K562 (cell line): ENCODE data around the gene CCDC184. TPM values are rescaled to one million over a fixed set of nuclear protein-coding genes. Genes with fewer than 3 reads are reported as not detected.

Source experiments
- ESRRB ChIP-seq: fragments of 250-450 bp; sonication (Bioruptor Pico); IDR thresholded peaks from 2 replicates; pipeline ENCODE4 v1.5.0; 2020; ENCODE audit warnings: mild to moderate bottlenecking, moderate library complexity, borderline replicate concordance
- JUN ChIP-seq, 2 experiments: sonication (generic) in 1 of 2; formaldehyde crosslinking in 1 of 2; IDR thresholded peaks; 2 replicates each; pipeline versions ENCODE4 v1.6.1 to v1.8.0; 2012 to 2022; ENCODE audit warnings: borderline replicate concordance in 2 of 2, mild to moderate bottlenecking in 2 of 2, improper control_type of control experiment in 1 of 2, low read depth in 1 of 2, low read length in 1 of 2, missing genetic modification reagents in 1 of 2
- NFRKB ChIP-seq: fragments of 450-650 bp; IDR thresholded peaks from 2 replicates; pipeline ENCODE4 v1.6.1; 2016; ENCODE audit warnings: low read depth
- NR4A1 ChIP-seq, 2 experiments: fragments of 250-450 bp in 1 of 2; fragments of 450-650 bp in 1 of 2; sonication (Bioruptor Pico) in 1 of 2; IDR thresholded peaks; 2 replicates each; pipeline versions ENCODE4 v1.4.0 to v1.6.1; 2016 to 2020; ENCODE audit warnings: mild to moderate bottlenecking in 2 of 2, missing compliant biosample characterization in 1 of 2, missing genetic modification characterization in 1 of 2, moderate library complexity in 1 of 2
- POLR2G ChIP-seq: fragments of 200-400 bp; formaldehyde crosslinking; IDR thresholded peaks from 2 replicates; pipeline ENCODE4 v1.6.1; 2017; ENCODE audit warnings: low read depth, mild to moderate bottlenecking, antibody characterized with exemption, low read length, moderate library complexity
- RBBP5 ChIP-seq: fragments of 200-600 bp; sonication (generic); IDR thresholded peaks from 2 replicates; pipeline ENCODE4 v1.6.1; 2012; ENCODE audit warnings: borderline replicate concordance, mild to moderate bottlenecking, low read length, control low read depth, inconsistent platforms; ENCODE audit not compliant: insufficient read depth, poor library complexity, severe bottlenecking
- TEAD4 ChIP-seq, 2 experiments: sonication (generic) in 1 of 2; formaldehyde crosslinking in 1 of 2; IDR thresholded peaks; 2 replicates each; pipeline versions ENCODE4 v1.6.1 to v1.8.0; 2012 to 2022; ENCODE audit warnings: borderline replicate concordance in 1 of 2, inconsistent platforms in 1 of 2, low read length in 1 of 2, mild to moderate bottlenecking in 1 of 2, missing genetic modification reagents in 1 of 2
- ZC3H4 ChIP-seq: sonication (generic); formaldehyde crosslinking; IDR thresholded peaks from 2 replicates; pipeline ENCODE4 v1.9.0; 2021; ENCODE audit warnings: missing genetic modification reagents, borderline replicate concordance
- ZNF134 ChIP-seq: fragments of 250-450 bp; sonication (Bioruptor Pico); conservative IDR thresholded peaks from 2 replicates; pipeline ENCODE4 v1.4.0; 2020
- ZNF184 ChIP-seq: sonication (generic); formaldehyde crosslinking; IDR thresholded peaks from 2 replicates; pipeline ENCODE4 v1.5.0; 2020; ENCODE audit warnings: missing genetic modification reagents
- ZNF263 ChIP-seq: sonication (generic); formaldehyde crosslinking; IDR thresholded peaks from 2 replicates; pipeline ENCODE4 v1.8.0; 2022; ENCODE audit warnings: mild to moderate bottlenecking, missing genetic modification reagents, borderline replicate concordance
- ZNF586 ChIP-seq: fragments of 450-650 bp; formaldehyde crosslinking; conservative IDR thresholded peaks from 2 replicates; pipeline ENCODE4 v1.4.0; 2020; ENCODE audit warnings: mild to moderate bottlenecking, moderate library complexity
- ZNF589 ChIP-seq: fragments of 200-800 bp; sonication (Bioruptor generic); IDR thresholded peaks from 2 replicates; pipeline ENCODE4 v1.6.1; 2016; ENCODE audit warnings: low read depth, missing genetic modification characterization, missing compliant biosample characterization
- polyA plus RNA-seq, 8 experiments: library from polyadenylated mRNA; depleted of rRNA in 4 of 8; stranded (reverse) in 5 of 8; unstranded in 3 of 8; fragments of >200 nt; fragmentation: Nextera tagmentation in 2 of 8; fragmentation: Illumina TruSeq in 1 of 8; extraction: Ambion mirVana in 2 of 8; extraction: Trizol in 1 of 8; gene quantifications; 2 replicates each; pipeline versions ENCODE4 v1.2.1 to v1.2.3, GENCODE V29; 2011 to 2014; ENCODE audit warnings: inconsistent platforms in 1 of 8, missing spikeins in 1 of 8
- total RNA-seq, 7 experiments: library from RNA; depleted of rRNA in 6 of 7; stranded (reverse); fragments of >200 nt in 6 of 7; fragmentation: Illumina TruSeq in 2 of 7; extraction: Trizol in 2 of 7; gene quantifications; 2 replicates each; pipeline versions ENCODE4 v1.2.1 to v1.2.3, GENCODE V29; 2011 to 2021; ENCODE audit warnings: low replicate concordance in 1 of 7
- TF ChIP-seq, protein P1 (sequence below): sonication (generic); formaldehyde crosslinking; IDR thresholded peaks from 2 replicates; pipeline ENCODE4 v1.8.1; 2023; ENCODE audit warnings: mild to moderate bottlenecking, missing genetic modification reagents
- TF ChIP-seq, protein P2 (sequence below), 2 experiments: fragments of 450-650 bp; IDR thresholded peaks; 2 replicates each; pipeline ENCODE4 v1.6.1; 2018; ENCODE audit warnings: mild to moderate bottlenecking in 2 of 2, low read depth in 1 of 2; ENCODE audit not compliant: partially characterized antibody in 2 of 2
- TF ChIP-seq, protein P3 (sequence below), 2 experiments: fragments of 450-650 bp; IDR thresholded peaks; 2 replicates each; pipeline ENCODE4 v1.6.1; 2016
- TF ChIP-seq, protein P4 (sequence below): fragments of 200-800 bp; sonication (Bioruptor generic); IDR thresholded peaks from 2 replicates; pipeline ENCODE4 v1.6.1; 2017; ENCODE audit warnings: missing genetic modification characterization, missing compliant biosample characterization

CCDC184 gene
- total and polyA plus RNA-seq, 9 of the 15 experiments (the other 6 are each of a cell fraction or from before 2014, with no cell fraction given): 0.09 TPM; not detected in 8

DNA sequence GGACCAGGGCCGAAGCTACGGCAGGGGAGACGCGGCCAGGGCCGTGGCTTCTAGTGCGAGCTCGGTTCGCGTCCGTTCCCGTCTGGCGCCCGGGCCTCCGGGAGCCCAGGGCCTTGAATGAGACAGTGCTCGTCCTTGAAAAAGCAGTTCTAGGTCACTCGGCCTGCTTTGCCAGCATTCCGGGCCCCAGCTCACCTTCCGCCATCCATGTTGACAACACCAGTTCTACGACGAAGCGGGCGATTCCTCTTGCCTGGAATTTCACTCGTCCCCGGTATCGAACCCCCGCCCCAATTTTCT, 15.2 kb downstream of the CCDC184 start (continued):
- TF ChIP-seq, protein P1, sequence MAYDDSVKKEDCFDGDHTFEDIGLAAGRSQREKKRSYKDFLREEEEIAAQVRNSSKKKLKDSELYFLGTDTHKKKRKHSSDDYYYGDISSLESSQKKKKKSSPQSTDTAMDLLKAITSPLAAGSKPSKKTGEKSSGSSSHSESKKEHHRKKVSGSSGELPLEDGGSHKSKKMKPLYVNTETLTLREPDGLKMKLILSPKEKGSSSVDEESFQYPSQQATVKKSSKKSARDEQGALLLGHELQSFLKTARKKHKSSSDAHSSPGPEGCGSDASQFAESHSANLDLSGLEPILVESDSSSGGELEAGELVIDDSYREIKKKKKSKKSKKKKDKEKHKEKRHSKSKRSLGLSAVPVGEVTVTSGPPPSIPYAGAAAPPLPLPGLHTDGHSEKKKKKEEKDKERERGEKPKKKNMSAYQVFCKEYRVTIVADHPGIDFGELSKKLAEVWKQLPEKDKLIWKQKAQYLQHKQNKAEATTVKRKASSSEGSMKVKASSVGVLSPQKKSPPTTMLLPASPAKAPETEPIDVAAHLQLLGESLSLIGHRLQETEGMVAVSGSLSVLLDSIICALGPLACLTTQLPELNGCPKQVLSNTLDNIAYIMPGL (CRISPR knock-in tag): no peak; the same call in none of the 2 replicates
- TF ChIP-seq, protein P2, sequence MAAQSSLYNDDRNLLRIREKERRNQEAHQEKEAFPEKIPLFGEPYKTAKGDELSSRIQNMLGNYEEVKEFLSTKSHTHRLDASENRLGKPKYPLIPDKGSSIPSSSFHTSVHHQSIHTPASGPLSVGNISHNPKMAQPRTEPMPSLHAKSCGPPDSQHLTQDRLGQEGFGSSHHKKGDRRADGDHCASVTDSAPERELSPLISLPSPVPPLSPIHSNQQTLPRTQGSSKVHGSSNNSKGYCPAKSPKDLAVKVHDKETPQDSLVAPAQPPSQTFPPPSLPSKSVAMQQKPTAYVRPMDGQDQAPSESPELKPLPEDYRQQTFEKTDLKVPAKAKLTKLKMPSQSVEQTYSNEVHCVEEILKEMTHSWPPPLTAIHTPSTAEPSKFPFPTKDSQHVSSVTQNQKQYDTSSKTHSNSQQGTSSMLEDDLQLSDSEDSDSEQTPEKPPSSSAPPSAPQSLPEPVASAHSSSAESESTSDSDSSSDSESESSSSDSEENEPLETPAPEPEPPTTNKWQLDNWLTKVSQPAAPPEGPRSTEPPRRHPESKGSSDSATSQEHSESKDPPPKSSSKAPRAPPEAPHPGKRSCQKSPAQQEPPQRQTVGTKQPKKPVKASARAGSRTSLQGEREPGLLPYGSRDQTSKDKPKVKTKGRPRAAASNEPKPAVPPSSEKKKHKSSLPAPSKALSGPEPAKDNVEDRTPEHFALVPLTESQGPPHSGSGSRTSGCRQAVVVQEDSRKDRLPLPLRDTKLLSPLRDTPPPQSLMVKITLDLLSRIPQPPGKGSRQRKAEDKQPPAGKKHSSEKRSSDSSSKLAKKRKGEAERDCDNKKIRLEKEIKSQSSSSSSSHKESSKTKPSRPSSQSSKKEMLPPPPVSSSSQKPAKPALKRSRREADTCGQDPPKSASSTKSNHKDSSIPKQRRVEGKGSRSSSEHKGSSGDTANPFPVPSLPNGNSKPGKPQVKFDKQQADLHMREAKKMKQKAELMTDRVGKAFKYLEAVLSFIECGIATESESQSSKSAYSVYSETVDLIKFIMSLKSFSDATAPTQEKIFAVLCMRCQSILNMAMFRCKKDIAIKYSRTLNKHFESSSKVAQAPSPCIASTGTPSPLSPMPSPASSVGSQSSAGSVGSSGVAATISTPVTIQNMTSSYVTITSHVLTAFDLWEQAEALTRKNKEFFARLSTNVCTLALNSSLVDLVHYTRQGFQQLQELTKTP (IDR thresholded peaks at IDR 0.05; ENCODE audit: low read depth in 1 of 2, partially characterized antibody in 2 of 2): peak in 1 of 2 experiments; percentile 20
- TF ChIP-seq TEAD4 (IDR thresholded peaks at IDR 0.05; ENCODE audit: low read length) (0 out of 2 replicates have a peak, but pooled peaks have one; percentile 3), TEAD4 (CRISPR knock-in tag; IDR thresholded peaks at IDR 0.05; ENCODE audit: borderline replicate concordance) (no peak), ZNF134 (CRISPR knock-in tag) (no peak), ZC3H4 (CRISPR knock-in tag) (no peak; the same call in 1 of the 2 replicates), JUN (IDR thresholded peaks at IDR 0.05; ENCODE audit: borderline replicate concordance, low read depth, low read length) (no peak), JUN (CRISPR knock-in tag; IDR thresholded peaks at IDR 0.05; ENCODE audit: borderline replicate concordance) (no peak), POLR2G (peak; percentile 79; the same call in 1 of the 2 replicates), RBBP5 (peak; percentile 68), NFRKB (peak; percentile 83; the same call in 1 of the 2 replicates), ESRRB (CRISPR knock-in tag) (no peak), ZNF184 (no peak), ZNF589 (CRISPR knock-in tag) (0 out of 2 replicates have a peak, but pooled peaks have one; percentile 19), ZNF263 (CRISPR knock-in tag) (peak; percentile 39; the same call in 1 of the 2 replicates), ZNF586 (CRISPR knock-in tag) (0 out of 2 replicates have a peak, but pooled peaks have one; percentile 22), NR4A1 (CRISPR knock-in tag; IDR thresholded peaks at IDR 0.05) (no peak), NR4A1 (tag; IDR thresholded peaks at IDR 0.05) (peak; percentile 8; the same call in 1 of the 2 replicates)
- TF ChIP-seq, protein P3, sequence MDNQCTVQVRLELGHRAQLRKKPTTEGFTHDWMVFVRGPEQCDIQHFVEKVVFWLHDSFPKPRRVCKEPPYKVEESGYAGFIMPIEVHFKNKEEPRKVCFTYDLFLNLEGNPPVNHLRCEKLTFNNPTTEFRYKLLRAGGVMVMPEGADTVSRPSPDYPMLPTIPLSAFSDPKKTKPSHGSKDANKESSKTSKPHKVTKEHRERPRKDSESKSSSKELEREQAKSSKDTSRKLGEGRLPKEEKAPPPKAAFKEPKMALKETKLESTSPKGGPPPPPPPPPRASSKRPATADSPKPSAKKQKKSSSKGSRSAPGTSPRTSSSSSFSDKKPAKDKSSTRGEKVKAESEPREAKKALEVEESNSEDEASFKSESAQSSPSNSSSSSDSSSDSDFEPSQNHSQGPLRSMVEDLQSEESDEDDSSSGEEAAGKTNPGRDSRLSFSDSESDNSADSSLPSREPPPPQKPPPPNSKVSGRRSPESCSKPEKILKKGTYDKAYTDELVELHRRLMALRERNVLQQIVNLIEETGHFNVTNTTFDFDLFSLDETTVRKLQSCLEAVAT (IDR thresholded peaks at IDR 0.05): 0 out of 4 replicates have a peak, but pooled peaks have one; percentile 2
- TF ChIP-seq, protein P4, sequence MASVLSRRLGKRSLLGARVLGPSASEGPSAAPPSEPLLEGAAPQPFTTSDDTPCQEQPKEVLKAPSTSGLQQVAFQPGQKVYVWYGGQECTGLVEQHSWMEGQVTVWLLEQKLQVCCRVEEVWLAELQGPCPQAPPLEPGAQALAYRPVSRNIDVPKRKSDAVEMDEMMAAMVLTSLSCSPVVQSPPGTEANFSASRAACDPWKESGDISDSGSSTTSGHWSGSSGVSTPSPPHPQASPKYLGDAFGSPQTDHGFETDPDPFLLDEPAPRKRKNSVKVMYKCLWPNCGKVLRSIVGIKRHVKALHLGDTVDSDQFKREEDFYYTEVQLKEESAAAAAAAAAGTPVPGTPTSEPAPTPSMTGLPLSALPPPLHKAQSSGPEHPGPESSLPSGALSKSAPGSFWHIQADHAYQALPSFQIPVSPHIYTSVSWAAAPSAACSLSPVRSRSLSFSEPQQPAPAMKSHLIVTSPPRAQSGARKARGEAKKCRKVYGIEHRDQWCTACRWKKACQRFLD (CRISPR knock-in tag): 0 out of 2 replicates have a peak, but pooled peaks have one; percentile 23
